B cell (primary cell): ENCODE measurements around the gene CDS1. TPM values are rescaled to one million over a fixed set of nuclear protein-coding genes. Genes with fewer than 3 reads are reported as not detected.

ENCODE experiments used
- ATAC-seq: fragments of 200-7000 bp; cut with Tn5 transposase; one replicate; pipeline ENCODE4 v1.10.0; 2021; ENCODE audit warnings: low read depth, mild to moderate bottlenecking, moderate number of reproducible peaks, moderate library complexity
- CTCF ChIA-PET: fragments of 350-600 bp; sonication (Branson Sonifier 250); formaldehyde crosslinking; loops from one replicate; lab custom pipeline; 2021; ENCODE audit warnings: antibody characterized with exemption, inconsistent platforms; lab: Charles Lee
- POLR2A ChIA-PET: fragments of 350-600 bp; sonication (Branson Sonifier 250); formaldehyde crosslinking; loops from one replicate; lab custom pipeline; 2021; ENCODE audit warnings: antibody characterized with exemption; lab: Charles Lee
- DNase-seq: peaks from one replicate; pipeline ENCODE4 v3.0.0; 2013
- H2AFZ ChIP-seq: 2 replicates; pipeline ENCODE4 v1.6.1; 2012; ENCODE audit warnings: mild to moderate bottlenecking, low read depth, low read length; ENCODE audit not compliant: insufficient read depth, poor library complexity, severe bottlenecking
- H3K27ac ChIP-seq, 2 donors: 1 replicate in 1 of 2; 2 replicates in 1 of 2; pipeline ENCODE4 v1.5.1; 2012 to 2013; ENCODE audit warnings: low read length in 2 of 2, mild to moderate bottlenecking in 2 of 2, moderate library complexity in 1 of 2
- H3K27me3 ChIP-seq, 4 experiments: fragments of 200-600 bp in 1 of 4; sonication (generic) in 1 of 4; replicated peaks in 1 of 4; 1 replicate in 2 of 4; 2 replicates in 2 of 4; pipeline versions ENCODE4 v1.6.1 to v1.7.0; 2013 to 2016; ENCODE audit warnings: low read length in 3 of 4, mild to moderate bottlenecking in 2 of 4, mixed read lengths in 1 of 4, moderate library complexity in 1 of 4; ENCODE audit not compliant: insufficient read depth in 4 of 4, control insufficient read depth in 3 of 4; ENCODE audit errors: control extremely low read depth in 1 of 4
- H3K36me3 ChIP-seq, 2 experiments: replicated peaks in 1 of 2; 1 replicate in 1 of 2; 2 replicates in 1 of 2; pipeline versions ENCODE4 v1.6.1 to v1.7.1; 2013; ENCODE audit warnings: low read length in 1 of 2; ENCODE audit not compliant: insufficient read depth in 2 of 2, control insufficient read depth in 1 of 2; ENCODE audit errors: control extremely low read depth in 1 of 2, extremely low read depth in 1 of 2
- H3K4me1 ChIP-seq, 2 donors: fragments of 200-600 bp in 1 of 2; sonication (generic) in 1 of 2; 1 replicate in 1 of 2; 2 replicates in 1 of 2; pipeline versions ENCODE4 v1.5.1 to v1.6.1; 2013 to 2017; ENCODE audit warnings: low read length in 2 of 2; ENCODE audit not compliant: control insufficient read depth in 2 of 2, insufficient read depth in 2 of 2
- H3K4me2 ChIP-seq: replicated peaks from 2 replicates; pipeline ENCODE3; 2012; ENCODE audit warnings: mild to moderate bottlenecking, low read depth, low read length; ENCODE audit not compliant: poor library complexity, severe bottlenecking
- H3K4me3 ChIP-seq, 5 experiments: fragments of 200-600 bp in 1 of 5; sonication (generic) in 1 of 5; 1 replicate in 3 of 5; 2 replicates in 2 of 5; pipeline versions ENCODE4 v1.5.1 to v1.7.0; 2011 to 2016; ENCODE audit warnings: low read length in 4 of 5, mild to moderate bottlenecking in 4 of 5, low read depth in 2 of 5, control low read depth in 1 of 5, moderate library complexity in 1 of 5; ENCODE audit not compliant: insufficient read depth in 1 of 5; ENCODE audit errors: control extremely low read depth in 1 of 5, extremely low read depth in 1 of 5
- H3K79me2 ChIP-seq: fragments of 200-600 bp; sonication (generic); one replicate; pipeline ENCODE4 v1.6.0; 2016; ENCODE audit warnings: low read length; ENCODE audit not compliant: control insufficient read depth, insufficient read depth
- H3K9ac ChIP-seq: fragments of 200-600 bp; sonication (generic); 2 replicates; pipeline ENCODE4 v1.6.1; 2017; ENCODE audit warnings: mild to moderate bottlenecking, low read length, moderate library complexity
- H3K9me3 ChIP-seq, 3 donors: one replicate each; pipeline versions ENCODE4 v1.6.1 to v1.7.1; 2013; ENCODE audit warnings: low read length in 2 of 3; ENCODE audit not compliant: control insufficient read depth in 2 of 3, insufficient read depth in 1 of 3; ENCODE audit errors: control extremely low read depth in 1 of 3
- H4K20me1 ChIP-seq: 2 replicates; pipeline ENCODE4 v1.6.0; 2012; ENCODE audit warnings: mild to moderate bottlenecking, low read length; ENCODE audit not compliant: insufficient read depth, control insufficient read depth, poor library complexity, severe bottlenecking
- H3K27ac Mint-ChIP-seq: one replicate; pipeline ENCODE4 v1.8.0; 2021; ENCODE audit warnings: mixed read lengths
- H3K27me3 Mint-ChIP-seq: one replicate; pipeline ENCODE4 v1.8.0; 2021; ENCODE audit warnings: mixed read lengths
- H3K4me1 Mint-ChIP-seq: one replicate; pipeline ENCODE4 v1.8.0; 2021; ENCODE audit warnings: mixed read lengths
- H3K4me3 Mint-ChIP-seq: one replicate; pipeline ENCODE4 v1.8.0; 2021; ENCODE audit warnings: mixed read lengths
- H3K9me3 Mint-ChIP-seq: one replicate; pipeline ENCODE4 v1.8.0; 2022; ENCODE audit warnings: mixed read lengths; ENCODE audit not compliant: insufficient read depth
- CTCF ChIP-seq: fragments of 200-600 bp; IDR thresholded peaks from one replicate; pipeline ENCODE4 v1.8.0; 2022; ENCODE audit warnings: antibody characterized with exemption, mild to moderate bottlenecking
- EZH2 ChIP-seq: IDR thresholded peaks from 2 replicates; pipeline ENCODE4 v1.6.1; 2012; ENCODE audit warnings: borderline replicate concordance, low read depth, mild to moderate bottlenecking, moderate library complexity, low read length; ENCODE audit not compliant: insufficient read depth, poor library complexity, severe bottlenecking
- WGBS: methylation state at CpG from one replicate; pipeline ENCODE4 v1.1.5; 2013; ENCODE audit warnings: missing lambda C conversion rate; ENCODE audit not compliant: insufficient coverage; 5-methylcytosine and 5-hydroxymethylcytosine counted together
- intact Hi-C: fragments of 100-400 bp; cut with micrococcal nuclease; formaldehyde crosslinking; loops from one replicate; pipeline ENCODE4 v1.10.0; 2022
- polyA plus RNA-seq: library from polyadenylated mRNA; depleted of rRNA; stranded (reverse); fragments of >200 nt; gene quantifications from 2 replicates; pipeline ENCODE4 v1.2.3, GENCODE V29; 2012
- total RNA-seq, 2 donors: library from RNA; stranded (reverse); fragments of 120-200 nt in 1 of 2; gene quantifications; 1 replicate in 1 of 2; 2 replicates in 1 of 2; pipeline versions ENCODE4 v1.2.3 to v1.2.4, GENCODE V29; 2013 to 2022

The CDS1 gene
- total and polyA plus RNA-seq, 2 donors (not counting 1 experiment from before 2014, with no cell fraction given): 0.03 to 0.15 TPM

- CTCF ChIA-PET: no interaction called here
- H3K27ac ChIP-seq: no peak overlapping the region
- POLR2A ChIA-PET: no interaction called here
- H3K27ac Mint-ChIP-seq: no peak overlapping the region
- H3K27me3 Mint-ChIP-seq: no peaks in the 10 kb centered on the region
- H3K4me1 Mint-ChIP-seq: no peaks in the 10 kb centered on the region
- H3K4me3 ChIP-seq: no peak overlapping the region
- TF ChIP-seq EZH2: no peak
- no peak for TF ChIP-seq CTCF
- no CpG with 5 or more reads among the region's 1 CpG for WGBS
- no peak overlapping the region for H2AFZ ChIP-seq
- no peaks in the 10 kb centered on the region for H4K20me1 ChIP-seq
- H3K79me2 ChIP-seq: no peaks in the 10 kb centered on the region
- H3K27me3 ChIP-seq: no peaks in the 10 kb centered on the region
- intact Hi-C loops: no loop called here
- H3K4me2 ChIP-seq: no peak overlapping the region
- H3K36me3 ChIP-seq: no peaks in the 10 kb centered on the region
- no peaks in the 10 kb centered on the region for H3K9me3 ChIP-seq
- H3K4me1 ChIP-seq: no peaks in the 10 kb centered on the region
- H3K9me3 Mint-ChIP-seq: no peaks in the 10 kb centered on the region
- ATAC-seq (no peak), DNase-seq (no peak)
- no peak overlapping the region for H3K4me3 Mint-ChIP-seq
- H3K9ac ChIP-seq: no peak overlapping the region
Observed at GRCh38 chr4:84648178-84648577, 65.3 kb downstream of the CDS1 start.

DNA sequence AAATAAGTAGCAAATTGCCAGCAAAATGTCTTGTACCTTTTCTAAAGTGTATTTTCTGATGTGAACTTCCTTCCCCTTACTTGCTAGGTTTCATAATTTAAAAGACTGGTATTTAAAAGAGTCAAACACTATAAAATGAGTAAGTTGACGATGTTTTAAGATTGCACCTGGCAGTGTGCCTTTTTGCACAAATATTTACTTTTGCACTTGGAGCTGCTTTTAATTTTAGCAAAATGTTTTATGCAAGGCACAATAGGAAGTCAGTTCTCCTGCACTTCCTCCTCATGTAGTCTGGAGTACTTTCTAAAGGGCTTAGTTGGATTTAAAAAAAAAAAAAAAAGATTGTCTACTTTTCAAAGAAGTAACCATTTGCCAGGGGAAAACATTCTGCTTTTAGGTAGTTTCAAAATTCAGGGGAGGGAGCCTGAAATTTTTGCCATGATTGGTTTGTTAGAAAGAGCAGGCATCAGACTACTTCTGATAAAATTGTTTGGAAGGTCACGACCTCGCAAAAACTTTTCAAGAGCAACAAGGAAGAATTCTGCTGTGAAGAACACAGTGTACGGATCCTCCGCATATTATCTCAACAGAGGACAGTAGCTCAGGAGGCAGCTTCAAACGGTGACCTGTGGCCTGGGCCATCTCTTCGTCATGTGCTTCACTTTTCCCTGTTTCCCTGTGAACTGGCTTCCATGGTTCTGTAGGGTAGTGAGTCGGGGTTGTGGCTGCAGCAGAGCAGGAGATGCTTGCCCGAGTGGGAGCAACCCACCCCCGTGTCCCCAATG lies 66.1 kb downstream of the CDS1 start:
- no peak for TF ChIP-seq CTCF
- no peak for TF ChIP-seq EZH2
- Histone ChIP-seq H3K9ac (no peak overlapping the region), H2AFZ (no peak overlapping the region), H3K79me2 (no peaks in the 10 kb centered on the region), H3K27ac (no peak overlapping the region), H3K27me3 (no peaks in the 10 kb centered on the region), H3K9me3 (no peaks in the 10 kb centered on the region), H4K20me1 (no peaks in the 10 kb centered on the region), H3K4me2 (no peak overlapping the region), H3K4me3 (no peak overlapping the region), H3K36me3 (no peaks in the 10 kb centered on the region), H3K4me1 (no peaks in the 10 kb centered on the region)
- Mint-ChIP-seq H3K9me3 (no peaks in the 10 kb centered on the region), H3K4me1 (no peaks in the 10 kb centered on the region), H3K27ac (no peak overlapping the region), H3K27me3 (no peaks in the 10 kb centered on the region), H3K4me3 (no peak overlapping the region)
- intact Hi-C loops: no loop called here
- POLR2A ChIA-PET: no interaction called here
- CTCF ChIA-PET: no interaction called here
- ATAC-seq (no peak), DNase-seq (no peak)
- 86% methylated on average over 9 of the region's 10 CpGs for WGBS
